Hepatocyte (in vitro differentiated cells): ENCODE data around the gene CAPZB.

Experiments used
- EZH2 ChIP-seq: fragments of 200-600 bp; sonication (generic); IDR thresholded peaks from 2 replicates; pipeline ENCODE4 v1.6.1; 2016; ENCODE audit warnings: antibody characterized with exemption, mild to moderate bottlenecking, borderline replicate concordance
- EZH2phosphoT487 ChIP-seq: fragments of 200-600 bp; sonication (generic); IDR thresholded peaks from one replicate; pipeline ENCODE4 v1.6.1; 2018; ENCODE audit warnings: antibody characterized with exemption, mild to moderate bottlenecking, low read depth, moderate library complexity; ENCODE audit not compliant: unreplicated experiment, severe bottlenecking

DNA sequence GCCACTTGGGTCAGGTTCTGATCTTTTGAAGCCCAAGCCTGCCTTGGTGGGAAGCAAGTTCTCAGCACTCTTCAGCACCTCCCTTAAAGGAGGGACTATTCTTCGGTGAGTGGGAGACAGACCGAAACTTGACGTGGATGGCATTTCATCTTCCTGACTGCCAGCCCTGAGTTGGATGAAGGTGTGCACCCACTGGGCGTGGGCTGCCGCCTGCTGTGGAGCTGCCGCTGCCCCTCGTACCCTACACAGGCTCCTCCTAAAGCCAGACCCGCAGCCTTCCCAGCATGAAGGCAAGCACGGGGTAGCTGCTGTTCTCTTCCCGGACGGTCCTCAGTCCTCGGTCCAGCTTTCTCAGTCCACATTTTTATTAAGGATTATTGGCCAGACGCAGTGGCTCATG lies 89.1 kb downstream of the CAPZB start:
- TF ChIP-seq EZH2 = no peak
- TF ChIP-seq EZH2phosphoT487 = no peak
